ENCODE data around the gene MGARP. TPM values are rescaled to one million over a fixed set of nuclear protein-coding genes. Genes with fewer than 3 reads are reported as not detected.

Gene MGARP
- total RNA-seq, 2 experiments from 2014 or later: 2.6 TPM; not detected in 1

- H3K4me3 ChIP-seq (ENCODE audit: low read depth, low read length, poor library complexity, severe bottlenecking): no peak overlapping the region
- no peaks in the 10 kb centered on the region for H3K9me3 ChIP-seq (ENCODE audit: low read length)
- no peak overlapping the region for H3K4me2 ChIP-seq (ENCODE audit: low read length)
- BruUV-seq (replicated peaks): no TSS peak
- CTCF ChIA-PET (ENCODE audit: unreplicated experiment): interaction anchor here (0.6 kb wide), 1 partner anchor 8 kb away, joined by 4 read pairs; no protein-coding TSS in a partner anchor
- H3K36me3 ChIP-seq (ENCODE audit: insufficient read depth, low read length): no peaks in the 10 kb centered on the region
- no peak for DNase-seq (ENCODE audit: low spot score)
- POLR2A ChIA-PET: no interaction called here
- no peak overlapping the region for H3K27ac ChIP-seq (ENCODE audit: low read depth, low read length, poor library complexity, severe bottlenecking)
- no peaks in the 10 kb centered on the region for H4K20me1 ChIP-seq (ENCODE audit: insufficient read depth, low read length)
- H2AFZ ChIP-seq (ENCODE audit: low read length): no peak overlapping the region
- intact Hi-C loops (cut with micrococcal nuclease; ENCODE audit: unreplicated experiment): no loop called here
- peaks cover 24% of the 10 kb centered on the region for H3K4me1 ChIP-seq (ENCODE audit: insufficient read depth, low read length, poor library complexity, severe bottlenecking)
- no peaks in the 10 kb centered on the region for H3K79me2 ChIP-seq (ENCODE audit: insufficient read depth, low read depth, low read length)
- H3K9me2 ChIP-seq (ENCODE audit: insufficient read depth, low read length): no peaks in the 10 kb centered on the region
- TF ChIP-seq, protein P1, sequence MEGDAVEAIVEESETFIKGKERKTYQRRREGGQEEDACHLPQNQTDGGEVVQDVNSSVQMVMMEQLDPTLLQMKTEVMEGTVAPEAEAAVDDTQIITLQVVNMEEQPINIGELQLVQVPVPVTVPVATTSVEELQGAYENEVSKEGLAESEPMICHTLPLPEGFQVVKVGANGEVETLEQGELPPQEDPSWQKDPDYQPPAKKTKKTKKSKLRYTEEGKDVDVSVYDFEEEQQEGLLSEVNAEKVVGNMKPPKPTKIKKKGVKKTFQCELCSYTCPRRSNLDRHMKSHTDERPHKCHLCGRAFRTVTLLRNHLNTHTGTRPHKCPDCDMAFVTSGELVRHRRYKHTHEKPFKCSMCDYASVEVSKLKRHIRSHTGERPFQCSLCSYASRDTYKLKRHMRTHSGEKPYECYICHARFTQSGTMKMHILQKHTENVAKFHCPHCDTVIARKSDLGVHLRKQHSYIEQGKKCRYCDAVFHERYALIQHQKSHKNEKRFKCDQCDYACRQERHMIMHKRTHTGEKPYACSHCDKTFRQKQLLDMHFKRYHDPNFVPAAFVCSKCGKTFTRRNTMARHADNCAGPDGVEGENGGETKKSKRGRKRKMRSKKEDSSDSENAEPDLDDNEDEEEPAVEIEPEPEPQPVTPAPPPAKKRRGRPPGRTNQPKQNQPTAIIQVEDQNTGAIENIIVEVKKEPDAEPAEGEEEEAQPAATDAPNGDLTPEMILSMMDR (conservative IDR thresholded peaks at IDR 0.05; ENCODE audit: low read length): no peak
- no peak for TF ChIP-seq EZH2phosphoT487 (IDR thresholded peaks at IDR 0.05; ENCODE audit: borderline replicate concordance, low read depth, low read length)
Measured at GRCh38 chr4:139222215-139222614, 57.8 kb downstream of the MGARP start.

- H2AFZ ChIP-seq (ENCODE audit: low read length): no peak overlapping the region
- no peak overlapping the region for H3K4me2 ChIP-seq (ENCODE audit: low read length)
- BruUV-seq (replicated peaks): no TSS peak
- H3K79me2 ChIP-seq (ENCODE audit: insufficient read depth, low read depth, low read length): no peaks in the 10 kb centered on the region
- H3K9me3 ChIP-seq (ENCODE audit: low read length): no peaks in the 10 kb centered on the region
- H3K36me3 ChIP-seq (ENCODE audit: insufficient read depth, low read length): no peaks in the 10 kb centered on the region
- H3K9me2 ChIP-seq (ENCODE audit: insufficient read depth, low read length): no peaks in the 10 kb centered on the region
- ChIA-PET CTCF (ENCODE audit: unreplicated experiment) (no interaction called here), POLR2A (no interaction called here)
- TF ChIP-seq, protein P1 (conservative IDR thresholded peaks at IDR 0.05; ENCODE audit: low read length): no peak
- no peak for TF ChIP-seq EZH2phosphoT487 (IDR thresholded peaks at IDR 0.05; ENCODE audit: borderline replicate concordance, low read depth, low read length)
- H3K4me3 ChIP-seq (ENCODE audit: low read depth, low read length, poor library complexity, severe bottlenecking): no peak overlapping the region
- no peaks in the 10 kb centered on the region for H4K20me1 ChIP-seq (ENCODE audit: insufficient read depth, low read length)
- H3K4me1 ChIP-seq (ENCODE audit: insufficient read depth, low read length, poor library complexity, severe bottlenecking): peaks cover 20% of the 10 kb centered on the region
- no peak overlapping the region for H3K27ac ChIP-seq (ENCODE audit: low read depth, low read length, poor library complexity, severe bottlenecking)
- intact Hi-C loops (cut with micrococcal nuclease; ENCODE audit: unreplicated experiment): no loop called here
- DNase-seq (ENCODE audit: low spot score): no peak
Measured at GRCh38 chr4:139221687-139222086, 58.3 kb downstream of the MGARP start.

DNA sequence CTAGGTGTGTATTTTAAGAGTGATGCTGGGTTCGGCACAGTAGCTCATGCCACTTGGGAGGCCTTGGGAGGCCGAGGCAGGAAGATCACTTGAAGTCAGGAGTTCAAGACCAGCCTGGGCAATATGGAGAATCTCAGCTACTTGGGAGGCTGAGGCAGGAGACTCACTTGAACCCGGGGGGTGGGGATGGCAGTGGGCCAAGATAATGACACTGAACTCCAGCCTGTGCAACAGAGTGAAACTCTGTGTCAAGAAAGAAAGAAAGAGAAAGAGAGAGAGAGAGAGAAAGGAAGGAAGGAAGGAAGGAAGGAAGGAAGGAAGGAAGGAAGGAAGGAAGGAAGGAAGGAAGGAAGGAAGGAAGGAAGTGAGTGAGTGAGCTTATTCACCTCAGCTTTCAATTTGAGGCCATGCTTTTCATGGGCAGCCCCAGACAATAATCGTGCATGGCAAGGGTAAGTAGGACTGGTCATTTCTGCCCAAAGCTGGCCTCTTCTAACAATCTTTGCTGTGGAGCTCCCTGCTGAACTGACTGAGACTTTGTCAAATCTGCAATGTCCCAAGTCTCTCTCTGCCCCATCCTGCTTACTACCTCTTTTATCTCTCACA is 60.5 kb downstream of the MGARP start:
- TF ChIP-seq EZH2phosphoT487 (IDR thresholded peaks at IDR 0.05; ENCODE audit: borderline replicate concordance, low read depth, low read length): no peak
- POLR2A ChIA-PET: interaction anchor here (0.6 to 2.3 kb wide), 10 partner anchors 9 to 387 kb away, joined by 3 to 7 read pairs (median 3); no protein-coding TSS in a partner anchor
- H3K4me2 ChIP-seq (ENCODE audit: low read length): no peak overlapping the region
- no peaks in the 10 kb centered on the region for H4K20me1 ChIP-seq (ENCODE audit: insufficient read depth, low read length)
- H3K4me1 ChIP-seq (ENCODE audit: insufficient read depth, low read length, poor library complexity, severe bottlenecking): peaks cover 31% of the 10 kb centered on the region
- intact Hi-C loops (cut with micrococcal nuclease; ENCODE audit: unreplicated experiment): no loop called here
- no peaks in the 10 kb centered on the region for H3K9me3 ChIP-seq (ENCODE audit: low read length)
- CTCF ChIA-PET (ENCODE audit: unreplicated experiment): interaction anchor here (0.7 kb wide), 2 partner anchors 61 to 78 kb away, joined by 3 read pairs; no protein-coding TSS in a partner anchor
- no TSS peak for BruUV-seq (replicated peaks)
- no peak overlapping the region for H2AFZ ChIP-seq (ENCODE audit: low read length)
- H3K4me3 ChIP-seq (ENCODE audit: low read depth, low read length, poor library complexity, severe bottlenecking): no peak overlapping the region
- no peaks in the 10 kb centered on the region for H3K79me2 ChIP-seq (ENCODE audit: insufficient read depth, low read depth, low read length)
- no peak for DNase-seq (ENCODE audit: low spot score)
- H3K36me3 ChIP-seq (ENCODE audit: insufficient read depth, low read length): no peaks in the 10 kb centered on the region
- H3K9me2 ChIP-seq (ENCODE audit: insufficient read depth, low read length): no peaks in the 10 kb centered on the region
- H3K27ac ChIP-seq (ENCODE audit: low read depth, low read length, poor library complexity, severe bottlenecking): no peak overlapping the region

Small RNA genes lying within 50 kb of the gene (small RNA-seq; reads per million reads assigned to genes)
- not detected for gene RNU6-1074P
- not detected for gene RNU6-1214P
- not detected for gene RNU6-506P

Other genes starting within 250 kb of the MGARP start
- gene ELF2, start 103.0 kb downstream of the MGARP start, total RNA-seq (2014; rRNA removed; shearing (Covaris generic)): 49.1 and 49.6 TPM in 2 replicates
- gene ELF2, start 103.0 kb downstream of the MGARP start, total RNA-seq (2022): 57.0 and 62.0 TPM in 2 replicates
- 45.3 and 50.1 TPM in 2 replicates for gene NAA15, start 21.3 kb upstream of the MGARP start, total RNA-seq (2014; rRNA removed; shearing (Covaris generic))
- 78.7 and 95.9 TPM in 2 replicates for gene NAA15, start 21.3 kb upstream of the MGARP start, total RNA-seq (2022)
- gene NDUFC1, start 22.3 kb upstream of the MGARP start, total RNA-seq (2014; rRNA removed; shearing (Covaris generic)): 52.1 and 82.6 TPM in 2 replicates
- gene NDUFC1, start 22.3 kb upstream of the MGARP start, total RNA-seq (2022): 63.6 and 69.2 TPM in 2 replicates
- 9.2 and 11.7 TPM in 2 replicates for gene RAB33B, start 173.9 kb upstream of the MGARP start, total RNA-seq (2014; rRNA removed; shearing (Covaris generic))
- 9.2 and 11.5 TPM in 2 replicates for gene RAB33B, start 173.9 kb upstream of the MGARP start, total RNA-seq (2022)